T-helper 1 cell treated with Interleukin-12 subunit alpha and Interleukin-12 subunit beta and Interleukin-4 antibody, amounts not matched to agents 30 μg/mL and 1 μg/mL, for 36 hours (primary cell): ENCODE measurements around the gene COPS2.
"Not testable (repeated sequence)": the region's sequence is repeated elsewhere in the genome, so short reads cannot be mapped to it uniquely, and the experiment has no call there.

Experiments
- H3K27ac Mint-ChIP-seq: one replicate; pipeline ENCODE4 v1.8.0; 2021; ENCODE audit warnings: mild to moderate bottlenecking, mixed read lengths
- H3K27me3 Mint-ChIP-seq: one replicate; pipeline ENCODE4 v1.8.0; 2021; ENCODE audit warnings: low read depth, mixed read lengths
- H3K36me3 Mint-ChIP-seq: one replicate; pipeline ENCODE4 v1.8.0; 2021; ENCODE audit warnings: low read depth, mixed read lengths
- H3K4me1 Mint-ChIP-seq: one replicate; pipeline ENCODE4 v1.8.0; 2021; ENCODE audit warnings: low read depth, mixed read lengths
- H3K4me3 Mint-ChIP-seq: one replicate; pipeline ENCODE4 v1.8.0; 2021; ENCODE audit warnings: mild to moderate bottlenecking, moderate library complexity, mixed read lengths
- H3K9me3 Mint-ChIP-seq: one replicate; pipeline ENCODE4 v1.8.0; 2021; ENCODE audit warnings: mixed read lengths

The COPS2 gene

DNA sequence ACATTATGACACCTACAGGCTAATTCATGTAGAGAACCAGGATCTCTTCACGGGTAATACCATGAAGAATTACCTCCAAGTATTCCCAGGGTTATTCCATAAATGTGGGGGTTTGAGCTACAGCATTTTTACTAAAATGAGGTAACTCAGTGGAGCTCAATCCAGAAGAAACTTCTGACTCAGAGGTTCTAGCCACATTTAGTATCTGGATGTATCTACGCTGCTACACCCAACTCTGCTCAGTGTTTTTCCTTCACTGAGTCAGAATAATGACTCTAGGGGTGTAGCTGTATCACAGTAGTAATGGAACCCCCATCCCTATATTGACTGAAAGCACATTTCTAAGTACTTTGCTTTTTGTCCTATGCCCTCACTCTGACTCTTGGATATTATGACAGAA is 52.4 kb downstream of the COPS2 start:
- H3K9me3 Mint-ChIP-seq = no peaks in the 10 kb centered on the region

GRCh38 chr15:49101536-49101935 is 53.9 kb downstream of the COPS2 start:
- no peaks in the 10 kb centered on the region for H3K27me3 Mint-ChIP-seq
- H3K36me3 Mint-ChIP-seq = peaks cover 13% of the 10 kb centered on the region
- H3K9me3 Mint-ChIP-seq = no peaks in the 10 kb centered on the region
- H3K4me3 Mint-ChIP-seq = no peak overlapping the region
- no peak overlapping the region for H3K27ac Mint-ChIP-seq
- no peaks in the 10 kb centered on the region for H3K4me1 Mint-ChIP-seq

More for the DNA sequence above, 52.4 kb downstream of the COPS2 start:
- no peaks in the 10 kb centered on the region for H3K27me3 Mint-ChIP-seq
- H3K4me1 Mint-ChIP-seq = no peaks in the 10 kb centered on the region
- H3K36me3 Mint-ChIP-seq = peaks cover 14% of the 10 kb centered on the region
- H3K27ac Mint-ChIP-seq = no peak overlapping the region
- no peak overlapping the region for H3K4me3 Mint-ChIP-seq

DNA sequence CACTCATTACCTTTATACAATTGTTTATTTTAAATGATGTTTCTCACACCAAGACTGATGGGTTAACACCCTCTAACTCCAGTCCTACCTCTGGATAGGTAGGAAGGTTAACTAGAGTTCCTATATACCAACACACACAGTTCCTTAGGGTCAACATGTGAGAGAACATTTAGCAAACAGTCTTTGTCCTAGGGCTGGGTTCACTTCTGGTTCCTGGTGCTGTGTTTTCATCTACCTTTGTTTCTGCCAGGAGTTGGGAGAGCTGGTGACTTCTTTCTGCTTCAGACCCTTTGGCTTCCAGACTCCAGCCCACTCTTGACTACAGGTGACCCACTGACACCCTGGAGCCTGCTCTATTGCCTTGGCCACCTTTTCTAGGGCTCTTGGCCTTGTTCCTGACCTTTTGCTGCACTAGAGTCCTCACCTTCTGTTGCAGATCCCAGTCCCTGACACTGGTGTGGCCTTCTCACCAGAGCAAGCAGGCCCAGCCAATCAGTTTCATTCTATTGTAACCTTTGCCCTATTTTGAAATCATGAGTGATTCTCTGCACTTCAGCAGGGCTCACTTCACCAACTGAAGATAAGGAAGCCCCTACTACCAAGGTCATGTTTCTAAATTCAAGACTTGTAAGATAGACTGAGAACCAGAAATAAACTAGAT is 59.2 kb downstream of the COPS2 start:
- no peak overlapping the region for H3K27ac Mint-ChIP-seq
- no peaks in the 10 kb centered on the region for H3K27me3 Mint-ChIP-seq
- H3K4me1 Mint-ChIP-seq = no peaks in the 10 kb centered on the region
- H3K36me3 Mint-ChIP-seq = peaks cover 7% of the 10 kb centered on the region
- no peaks in the 10 kb centered on the region for H3K9me3 Mint-ChIP-seq
- H3K4me3 Mint-ChIP-seq = no peak overlapping the region

GRCh38 chr15:49094923-49095322 is 60.5 kb downstream of the COPS2 start:
- Mint-ChIP-seq H3K27me3 (no peaks in the 10 kb centered on the region), H3K4me1 (no peaks in the 10 kb centered on the region), H3K36me3 (peaks cover 7% of the 10 kb centered on the region), H3K9me3 (no peaks in the 10 kb centered on the region), H3K27ac (no peak overlapping the region), H3K4me3 (no peak overlapping the region)

GRCh38 chr15:49093252-49094105 is 61.9 kb downstream of the COPS2 start:
- peaks cover 5% of the 10 kb centered on the region for H3K36me3 Mint-ChIP-seq
- no peak overlapping the region for H3K4me3 Mint-ChIP-seq
- H3K4me1 Mint-ChIP-seq = no peaks in the 10 kb centered on the region
- no peaks in the 10 kb centered on the region for H3K27me3 Mint-ChIP-seq
- H3K9me3 Mint-ChIP-seq = no peaks in the 10 kb centered on the region
- H3K27ac Mint-ChIP-seq = no peak overlapping the region

DNA sequence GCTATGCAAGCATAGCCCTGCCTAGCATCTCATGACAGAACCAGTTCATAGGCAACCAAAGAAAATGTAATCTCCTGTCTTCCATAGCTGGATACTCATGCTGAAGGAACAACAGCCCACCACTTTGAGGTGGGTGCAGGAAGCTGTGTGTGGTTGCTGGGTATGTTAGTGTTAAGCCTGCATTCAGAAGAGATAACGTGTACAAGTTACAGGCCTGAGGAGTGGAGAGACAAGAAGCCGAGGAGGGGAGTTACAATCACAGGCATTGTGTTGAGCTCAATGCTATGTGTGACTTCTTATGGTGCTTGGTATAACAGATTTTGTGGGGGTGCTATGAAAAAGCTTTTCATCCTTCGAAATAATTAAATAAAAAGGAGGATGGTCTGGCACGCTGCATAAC is 66.4 kb downstream of the COPS2 start:
- no peak overlapping the region for H3K27ac Mint-ChIP-seq
- peaks cover 3% of the 10 kb centered on the region for H3K27me3 Mint-ChIP-seq
- no peak overlapping the region for H3K4me3 Mint-ChIP-seq
- no peaks in the 10 kb centered on the region for H3K4me1 Mint-ChIP-seq
- no peaks in the 10 kb centered on the region for H3K36me3 Mint-ChIP-seq
- H3K9me3 Mint-ChIP-seq = no peaks in the 10 kb centered on the region

GRCh38 chr15:49085696-49086459 is 69.5 kb downstream of the COPS2 start:
- H3K4me1 Mint-ChIP-seq = no peaks in the 10 kb centered on the region
- peaks cover 3% of the 10 kb centered on the region for H3K27me3 Mint-ChIP-seq
- H3K4me3 Mint-ChIP-seq = no peak overlapping the region
- H3K9me3 Mint-ChIP-seq = no peaks in the 10 kb centered on the region
- no peak overlapping the region for H3K27ac Mint-ChIP-seq
- H3K36me3 Mint-ChIP-seq = no peaks in the 10 kb centered on the region

DNA sequence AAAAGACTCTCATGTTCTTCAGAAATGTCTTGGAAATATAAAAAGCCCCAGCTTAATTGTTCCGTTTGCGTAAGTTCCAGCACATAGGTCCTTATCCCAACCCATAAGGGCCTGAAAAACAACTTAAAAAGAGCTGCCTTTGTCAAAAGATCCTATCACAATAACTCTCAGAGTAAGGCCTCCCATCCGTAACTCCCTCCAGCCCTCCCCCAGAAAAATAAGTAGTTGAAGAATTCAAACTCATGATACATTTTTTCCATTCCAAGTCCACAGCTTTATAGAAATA is 71.2 kb downstream of the COPS2 start:
- H3K27ac Mint-ChIP-seq = no peak overlapping the region
- no peaks in the 10 kb centered on the region for H3K9me3 Mint-ChIP-seq
- no peaks in the 10 kb centered on the region for H3K36me3 Mint-ChIP-seq
- no peak overlapping the region for H3K4me3 Mint-ChIP-seq
- H3K27me3 Mint-ChIP-seq = peaks cover 3% of the 10 kb centered on the region
- no peaks in the 10 kb centered on the region for H3K4me1 Mint-ChIP-seq

- peaks cover 3% of the 10 kb centered on the region for H3K27me3 Mint-ChIP-seq
- no peaks in the 10 kb centered on the region for H3K36me3 Mint-ChIP-seq
- H3K4me3 Mint-ChIP-seq = no peak overlapping the region
- no peaks in the 10 kb centered on the region for H3K4me1 Mint-ChIP-seq
- H3K9me3 Mint-ChIP-seq = no peaks in the 10 kb centered on the region
- H3K27ac Mint-ChIP-seq = no peak overlapping the region
These were observed 71.8 kb downstream of the COPS2 start for GRCh38 chr15:49083401-49084284.

- Mint-ChIP-seq H3K4me3 (no peak overlapping the region), H3K27me3 (peaks cover 3% of the 10 kb centered on the region), H3K27ac (no peak overlapping the region), H3K36me3 (no peaks in the 10 kb centered on the region), H3K4me1 (no peaks in the 10 kb centered on the region), H3K9me3 (no peaks in the 10 kb centered on the region)
These were observed 72.4 kb downstream of the COPS2 start for GRCh38 chr15:49082960-49083359.

DNA sequence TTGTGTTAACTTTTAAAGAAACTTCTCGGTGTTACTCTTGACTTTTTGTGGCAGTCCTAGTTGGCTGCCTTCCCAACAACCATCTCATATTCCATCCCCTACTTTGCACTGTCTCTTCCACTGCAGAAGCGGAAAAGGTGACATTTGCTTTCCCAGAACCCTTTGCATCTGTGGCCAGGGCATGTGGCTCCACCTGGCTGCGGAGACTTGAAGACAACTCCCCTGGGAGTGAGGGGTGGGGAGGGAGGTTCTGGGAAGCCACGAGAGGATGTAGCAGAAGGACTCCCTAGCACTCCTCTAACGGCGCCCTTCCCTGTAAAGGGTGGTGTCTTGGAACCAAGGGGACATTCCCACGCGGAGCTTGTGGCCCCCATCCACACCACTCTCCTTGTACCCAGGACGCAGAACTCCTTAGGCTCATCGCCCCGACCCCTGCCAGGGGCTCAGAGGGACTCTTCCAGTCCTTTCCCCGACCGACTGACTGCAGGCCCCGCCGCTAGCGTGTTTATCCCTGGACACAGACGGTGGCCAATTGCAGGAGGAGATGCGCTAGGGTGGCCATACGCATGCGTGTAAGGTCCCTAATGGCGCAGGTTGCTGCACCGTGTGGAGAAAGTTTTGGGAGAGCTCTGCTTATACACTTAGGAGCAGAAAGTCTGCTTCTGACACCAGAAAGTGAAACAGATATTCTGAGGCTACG is 75.9 kb downstream of the COPS2 start:
- H3K9me3 Mint-ChIP-seq = no peaks in the 10 kb centered on the region
- H3K4me1 Mint-ChIP-seq = no peaks in the 10 kb centered on the region
- H3K36me3 Mint-ChIP-seq = no peaks in the 10 kb centered on the region
- H3K27me3 Mint-ChIP-seq = no peaks in the 10 kb centered on the region
- no peak overlapping the region for H3K4me3 Mint-ChIP-seq
- H3K27ac Mint-ChIP-seq = no peak overlapping the region

- Mint-ChIP-seq H3K36me3 (no peaks in the 10 kb centered on the region), H3K4me1 (no peaks in the 10 kb centered on the region), H3K4me3 (no peak overlapping the region), H3K9me3 (no peaks in the 10 kb centered on the region), H3K27ac (no peak overlapping the region), H3K27me3 (peaks cover 19% of the 10 kb centered on the region)
These were observed 79.5 kb downstream of the COPS2 start for GRCh38 chr15:49075881-49076280.

- not testable (repeated sequence) for H3K36me3 Mint-ChIP-seq, H3K27ac Mint-ChIP-seq
- H3K27me3 Mint-ChIP-seq = peaks cover 21% of the 10 kb centered on the region
These were observed 80.7 kb downstream of the COPS2 start for GRCh38 chr15:49074589-49075287.

More at GRCh38 chr15:49074589-49075287, 80.7 kb downstream of the COPS2 start:
- H3K9me3 Mint-ChIP-seq, H3K4me1 Mint-ChIP-seq, H3K4me3 Mint-ChIP-seq: not testable (repeated sequence)
